ENCODE measurements around the gene HRAS. TPM values are rescaled to one million over a fixed set of nuclear protein-coding genes. Genes with fewer than 3 reads are reported as not detected.

The HRAS gene
- polyA plus RNA-seq, 3 donors, result 10.1 to 32.9 (median 10.3) TPM

DNA sequence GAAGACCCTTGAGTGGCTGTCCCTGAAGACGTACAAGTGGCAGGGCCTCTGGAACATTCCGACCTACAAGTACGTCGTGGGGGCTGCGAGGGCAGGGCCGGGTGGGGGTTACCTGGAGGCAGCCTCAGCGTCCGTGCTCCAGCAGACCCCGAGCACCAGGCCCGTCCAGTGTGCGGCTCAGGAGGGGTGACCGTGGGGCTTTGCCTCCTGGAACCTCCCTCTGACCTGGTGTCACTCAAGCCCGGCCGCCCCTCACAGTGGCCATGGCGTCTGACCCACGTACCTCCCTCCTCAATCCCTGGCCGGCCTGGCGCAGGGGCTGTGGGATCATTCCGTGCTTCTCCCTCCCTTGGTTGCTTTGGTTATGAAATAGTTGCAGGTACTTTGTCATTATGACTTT is 46.8 kb downstream of the HRAS start:
- DNase-seq, result no peak
- 95% methylated on average over 14 of the region's 19 CpGs for WGBS (ENCODE audit: insufficient coverage)

DNA sequence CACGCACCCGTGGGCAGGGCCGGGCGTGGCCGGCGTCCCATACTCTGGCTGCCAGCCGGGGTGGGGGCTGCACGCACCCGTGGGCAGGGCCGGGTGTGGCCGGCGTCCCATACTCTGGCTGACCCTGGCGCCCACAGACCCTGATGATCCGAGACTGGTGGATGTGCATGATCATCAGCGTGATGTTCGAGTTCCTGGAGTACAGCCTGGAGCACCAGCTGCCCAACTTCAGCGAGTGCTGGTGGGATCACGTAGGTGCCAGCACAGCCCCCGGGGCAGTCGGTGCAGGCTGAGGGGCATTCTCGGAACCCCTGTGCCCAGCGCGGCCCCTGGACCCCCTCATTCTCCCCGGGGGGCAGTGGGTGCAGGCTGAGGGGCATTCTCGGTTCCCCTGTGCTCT is 47.3 kb downstream of the HRAS start:
- H3K36me3 Mint-ChIP-seq, result peaks cover 13 to 25% of the 10 kb centered on the region in 2 donors
- no peak overlapping the region for H2AFZ ChIP-seq (ENCODE audit: insufficient read depth, low read depth, low read length, poor library complexity, severe bottlenecking)
- no peak overlapping the region for H3K27ac ChIP-seq (ENCODE audit: low read depth in 1 of 2, low read length in 2 of 2)
- peaks cover 0 to 19% of the 10 kb centered on the region in 2 donors for H3K9me3 ChIP-seq (replicated peaks in 1 of 2; ENCODE audit: control insufficient read depth in 1 of 2, insufficient read depth in 1 of 2, low read length in 2 of 2)
- H3K9me3 Mint-ChIP-seq, result peaks cover 0 to 7% (median 2%) of the 10 kb centered on the region in 7 donors
- H3K36me3 ChIP-seq (replicated peaks in 1 of 2; ENCODE audit: control insufficient read depth in 1 of 2, insufficient read depth in 2 of 2, low read length in 2 of 2), result peaks cover 11 to 12% of the 10 kb centered on the region in 2 donors
- no peak overlapping the region for H3K4me2 ChIP-seq (replicated peaks; ENCODE audit: extremely low read depth, low read length, poor library complexity, severe bottlenecking)
- no peaks in the 10 kb centered on the region for H3K4me1 ChIP-seq (ENCODE audit: control insufficient read depth in 1 of 2, insufficient read depth in 2 of 2, low read length in 2 of 2)
- H3K9ac ChIP-seq (ENCODE audit: insufficient read depth, low read length, poor library complexity, severe bottlenecking), result no peak overlapping the region
- no peak for DNase-seq
- no peak overlapping the region for H3K27ac Mint-ChIP-seq
- TF ChIP-seq, protein P1, sequence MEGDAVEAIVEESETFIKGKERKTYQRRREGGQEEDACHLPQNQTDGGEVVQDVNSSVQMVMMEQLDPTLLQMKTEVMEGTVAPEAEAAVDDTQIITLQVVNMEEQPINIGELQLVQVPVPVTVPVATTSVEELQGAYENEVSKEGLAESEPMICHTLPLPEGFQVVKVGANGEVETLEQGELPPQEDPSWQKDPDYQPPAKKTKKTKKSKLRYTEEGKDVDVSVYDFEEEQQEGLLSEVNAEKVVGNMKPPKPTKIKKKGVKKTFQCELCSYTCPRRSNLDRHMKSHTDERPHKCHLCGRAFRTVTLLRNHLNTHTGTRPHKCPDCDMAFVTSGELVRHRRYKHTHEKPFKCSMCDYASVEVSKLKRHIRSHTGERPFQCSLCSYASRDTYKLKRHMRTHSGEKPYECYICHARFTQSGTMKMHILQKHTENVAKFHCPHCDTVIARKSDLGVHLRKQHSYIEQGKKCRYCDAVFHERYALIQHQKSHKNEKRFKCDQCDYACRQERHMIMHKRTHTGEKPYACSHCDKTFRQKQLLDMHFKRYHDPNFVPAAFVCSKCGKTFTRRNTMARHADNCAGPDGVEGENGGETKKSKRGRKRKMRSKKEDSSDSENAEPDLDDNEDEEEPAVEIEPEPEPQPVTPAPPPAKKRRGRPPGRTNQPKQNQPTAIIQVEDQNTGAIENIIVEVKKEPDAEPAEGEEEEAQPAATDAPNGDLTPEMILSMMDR (IDR thresholded peaks at IDR 0.05), result no peak
- intact Hi-C loops (cut with micrococcal nuclease), result no loop called here
- no peak overlapping the region for H3K4me3 Mint-ChIP-seq
- H3K27me3 Mint-ChIP-seq (ENCODE audit: low read depth in 3 of 3), result peaks cover 0 to 2% (median 0%) of the 10 kb centered on the region in 3 donors
- no peak overlapping the region for H3K4me3 ChIP-seq (replicated peaks in 1 of 3; ENCODE audit: low read depth in 2 of 3, low read length in 3 of 3)
- H3K27me3 ChIP-seq (ENCODE audit: control insufficient read depth in 2 of 2, insufficient read depth in 2 of 2, low read length in 2 of 2), result no peaks in the 10 kb centered on the region
- H4K20me1 ChIP-seq (ENCODE audit: insufficient read depth, low read length), result peaks cover 8% of the 10 kb centered on the region
- 95% methylated on average over 25 of the region's 25 CpGs for WGBS (ENCODE audit: insufficient coverage)
- no peaks in the 10 kb centered on the region for H3K4me1 Mint-ChIP-seq
- H3K79me2 ChIP-seq (ENCODE audit: insufficient read depth, low read length), result no peaks in the 10 kb centered on the region

More for the DNA sequence above, 46.8 kb downstream of the HRAS start:
- no peak overlapping the region for H3K9ac ChIP-seq (ENCODE audit: insufficient read depth, low read length, poor library complexity, severe bottlenecking)
- H2AFZ ChIP-seq (ENCODE audit: insufficient read depth, low read depth, low read length, poor library complexity, severe bottlenecking), result no peak overlapping the region
- intact Hi-C loops (cut with micrococcal nuclease), result no loop called here
- peaks cover 10% of the 10 kb centered on the region for H4K20me1 ChIP-seq (ENCODE audit: insufficient read depth, low read length)
- no peaks in the 10 kb centered on the region for H3K79me2 ChIP-seq (ENCODE audit: insufficient read depth, low read length)
- H3K4me2 ChIP-seq (replicated peaks; ENCODE audit: extremely low read depth, low read length, poor library complexity, severe bottlenecking), result no peak overlapping the region
- H3K36me3 Mint-ChIP-seq, result peaks cover 14 to 30% of the 10 kb centered on the region in 2 donors
- peaks cover 0 to 7% (median 0%) of the 10 kb centered on the region in 7 donors for H3K9me3 Mint-ChIP-seq
- TF ChIP-seq, protein P1 (IDR thresholded peaks at IDR 0.05), result no peak
- H3K27ac Mint-ChIP-seq, result no peak overlapping the region
- H3K4me1 ChIP-seq (ENCODE audit: control insufficient read depth in 1 of 2, insufficient read depth in 2 of 2, low read length in 2 of 2), result no peaks in the 10 kb centered on the region
- H3K27me3 Mint-ChIP-seq (ENCODE audit: low read depth in 3 of 3), result peaks cover 0 to 2% (median 0%) of the 10 kb centered on the region in 3 donors
- no peak overlapping the region for H3K4me3 ChIP-seq (replicated peaks in 1 of 3; ENCODE audit: low read depth in 2 of 3, low read length in 3 of 3)
- no peaks in the 10 kb centered on the region for H3K27me3 ChIP-seq (ENCODE audit: control insufficient read depth in 2 of 2, insufficient read depth in 2 of 2, low read length in 2 of 2)
- H3K27ac ChIP-seq (ENCODE audit: low read depth in 1 of 2, low read length in 2 of 2), result no peak overlapping the region
- peaks cover 0 to 19% of the 10 kb centered on the region in 2 donors for H3K9me3 ChIP-seq (replicated peaks in 1 of 2; ENCODE audit: control insufficient read depth in 1 of 2, insufficient read depth in 1 of 2, low read length in 2 of 2)
- H3K4me3 Mint-ChIP-seq, result no peak overlapping the region
- H3K36me3 ChIP-seq (replicated peaks in 1 of 2; ENCODE audit: control insufficient read depth in 1 of 2, insufficient read depth in 2 of 2, low read length in 2 of 2), result peaks cover 13 to 16% of the 10 kb centered on the region in 2 donors
- no peaks in the 10 kb centered on the region for H3K4me1 Mint-ChIP-seq

All from CD14-positive monocyte (primary cell).